GM21360 (cell line): Measurements from ENCODE around the gene TTC28.
"Not testable (repeated sequence)": the region's sequence is repeated elsewhere in the genome, so short reads cannot be mapped to it uniquely, and the experiment has no call there.

Source experiments
- ATAC-seq: cut with Tn5 transposase; IDR thresholded peaks from one replicate; pipeline ENCODE4 v1.9.1; 2021; ENCODE audit warnings: mild to moderate bottlenecking, moderate library complexity; ENCODE audit not compliant: unreplicated experiment

Gene TTC28

GRCh38 chr22:28563636-28564035 is 116.0 kb downstream of the TTC28 start:
- no peak for ATAC-seq

DNA sequence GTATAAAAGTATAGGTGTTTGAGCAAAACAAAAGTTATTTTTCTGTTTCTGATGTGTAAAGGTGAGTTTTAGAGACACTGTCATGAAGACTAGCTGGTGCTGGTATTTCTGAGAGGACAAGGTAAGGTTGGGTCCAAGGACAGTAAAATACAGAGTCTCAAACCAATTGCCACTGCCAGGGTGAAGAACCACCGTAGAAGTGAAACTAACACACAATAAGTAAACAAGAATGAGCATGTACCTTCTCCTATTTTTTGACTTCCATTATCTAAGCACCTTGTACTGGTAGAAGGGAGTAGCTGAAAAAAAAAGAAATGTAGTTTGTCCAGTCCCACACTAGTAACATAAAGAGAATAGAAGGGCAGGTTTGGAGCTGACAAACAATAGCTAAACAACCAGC is 117.3 kb downstream of the TTC28 start:
- ATAC-seq = no peak

GRCh38 chr22:28560743-28561101 is 118.9 kb downstream of the TTC28 start:
- not testable (repeated sequence) for ATAC-seq

DNA sequence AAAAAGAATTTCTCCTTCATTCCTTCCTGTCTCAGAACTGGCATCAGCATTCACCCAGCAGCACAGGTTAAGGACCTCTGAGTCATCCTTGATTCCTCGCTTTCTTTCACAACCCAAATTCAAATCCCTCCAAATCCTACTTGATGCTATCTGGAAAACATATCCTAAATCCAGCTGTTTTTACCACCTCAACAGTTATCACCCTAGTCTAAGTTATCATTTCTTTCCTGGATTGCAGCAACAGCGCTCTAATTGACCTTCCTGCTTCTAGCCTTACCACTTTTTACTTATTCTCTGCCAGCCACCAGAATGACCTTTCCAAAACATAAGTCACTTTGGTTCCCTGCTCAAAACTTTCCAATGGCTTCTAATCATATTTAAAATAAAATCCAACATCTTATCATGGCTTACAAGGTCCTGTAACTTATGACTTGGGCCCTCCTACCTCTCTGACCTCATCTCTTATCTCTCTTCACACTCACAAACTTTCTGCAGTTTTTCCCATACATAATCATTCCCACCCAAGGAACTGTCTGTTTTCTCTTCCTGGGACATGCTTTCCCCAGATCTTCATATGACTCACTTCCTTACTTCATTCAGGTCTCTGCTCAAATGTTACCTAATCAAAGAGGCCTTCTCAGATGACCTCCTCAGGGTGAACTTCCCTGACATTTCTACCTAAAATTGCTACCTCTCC is 119.4 kb downstream of the TTC28 start:
- ATAC-seq = no peak

GRCh38 chr22:28557184-28557583 is 122.5 kb downstream of the TTC28 start:
- no peak for ATAC-seq

DNA sequence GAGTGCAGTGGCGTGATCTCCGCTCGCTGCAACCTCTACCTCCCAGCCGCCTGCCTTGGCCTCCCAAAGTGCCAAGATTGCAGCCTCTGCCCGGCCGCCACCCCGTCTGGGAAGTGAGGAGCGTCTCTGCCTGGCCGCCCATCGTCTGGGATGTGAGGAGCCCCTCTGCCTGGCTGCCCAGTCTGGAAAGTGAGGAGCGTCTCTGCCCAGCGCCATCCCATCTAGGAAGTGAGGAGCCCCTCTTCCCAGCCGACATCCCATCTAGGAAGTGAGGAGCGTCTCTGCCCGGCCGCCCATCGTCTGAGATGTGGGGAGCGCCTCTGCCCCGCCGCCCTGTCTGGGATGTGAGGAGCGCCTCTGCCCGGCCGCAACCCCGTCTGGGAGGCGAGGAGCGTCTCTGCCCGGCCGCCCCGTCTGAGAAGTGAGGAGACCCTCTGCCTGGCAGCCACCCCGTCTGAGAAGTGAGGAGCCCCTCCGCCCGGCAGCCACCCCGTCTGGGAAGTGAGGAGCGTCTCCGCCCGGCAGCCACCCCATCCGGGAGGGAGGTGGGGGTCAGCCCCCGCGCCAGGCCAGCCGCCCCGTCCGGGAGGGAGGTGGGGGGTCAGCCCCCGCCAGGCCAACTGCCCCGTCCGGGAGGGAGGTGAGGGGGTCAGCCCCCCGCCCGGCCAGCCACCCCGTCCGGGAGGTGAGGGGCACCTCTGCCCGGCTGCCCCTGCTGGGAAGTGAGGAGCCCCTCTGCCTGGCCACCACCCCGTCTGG is 126.4 kb downstream of the TTC28 start:
- not testable (repeated sequence) for ATAC-seq

DNA sequence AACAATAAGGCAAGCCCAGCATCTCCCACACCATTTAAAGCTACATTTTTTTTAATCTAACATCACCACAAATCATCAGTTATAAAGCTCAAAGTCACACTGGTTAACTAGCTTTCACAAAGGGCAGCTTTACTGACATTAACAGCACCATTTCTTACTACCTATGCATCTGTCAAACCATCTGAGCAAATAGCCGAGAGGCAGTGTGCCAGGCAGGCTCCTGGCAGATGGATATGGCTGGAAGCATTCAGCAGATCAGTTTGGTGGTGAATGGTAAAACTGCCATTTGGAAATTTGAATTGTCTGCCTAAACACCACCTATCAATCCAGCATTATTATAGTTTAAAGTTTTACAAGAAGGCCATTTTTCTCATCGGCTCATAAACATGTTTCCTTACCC is 131.2 kb downstream of the TTC28 start:
- no peak for ATAC-seq

- ATAC-seq = no peak
Observed at GRCh38 chr22:28547132-28547842, 132.4 kb downstream of the TTC28 start.

GRCh38 chr22:28544431-28544868 is 135.2 kb downstream of the TTC28 start:
- no peak for ATAC-seq

- ATAC-seq = no peak
Observed at GRCh38 chr22:28542980-28543621, 136.5 kb downstream of the TTC28 start.

DNA sequence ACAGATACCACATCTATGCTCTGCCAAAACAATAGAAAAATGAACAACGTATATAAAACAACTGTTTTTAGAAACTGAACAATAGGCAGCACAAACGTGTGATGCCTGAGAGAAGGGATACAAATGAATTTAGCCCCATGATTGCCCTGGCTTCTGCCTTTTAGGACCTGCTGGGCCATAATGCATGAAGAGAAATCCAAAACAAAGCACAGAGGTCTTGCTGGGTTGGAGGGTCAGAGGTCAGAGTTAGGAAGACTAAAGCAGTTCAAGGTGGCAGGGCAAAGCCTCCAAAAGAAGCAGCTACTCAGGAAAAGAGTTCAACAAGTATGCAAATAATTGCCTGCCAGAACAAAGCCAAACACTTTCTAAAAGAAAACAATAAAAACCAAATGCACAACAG is 138.5 kb downstream of the TTC28 start:
- ATAC-seq = no peak

DNA sequence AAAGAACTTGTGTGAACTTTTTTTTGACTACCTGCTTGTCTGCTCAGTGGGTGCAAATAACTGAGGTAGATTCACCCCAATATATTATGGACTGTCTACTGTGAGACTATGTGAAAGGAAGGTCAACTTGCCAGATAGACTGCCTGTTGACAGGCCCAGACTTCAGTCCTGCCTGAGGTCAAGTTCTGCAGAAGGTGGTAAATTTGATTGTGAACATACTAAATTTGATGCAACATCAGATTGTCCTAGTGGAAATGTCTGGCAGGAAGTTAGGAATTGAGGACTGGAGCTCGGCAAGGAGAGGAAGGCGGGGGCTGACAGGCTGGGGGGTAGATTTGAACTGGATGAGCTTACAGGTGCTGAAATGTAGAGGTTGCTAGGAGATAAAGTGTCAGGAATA is 140.7 kb downstream of the TTC28 start:
- ATAC-seq = no peak

DNA sequence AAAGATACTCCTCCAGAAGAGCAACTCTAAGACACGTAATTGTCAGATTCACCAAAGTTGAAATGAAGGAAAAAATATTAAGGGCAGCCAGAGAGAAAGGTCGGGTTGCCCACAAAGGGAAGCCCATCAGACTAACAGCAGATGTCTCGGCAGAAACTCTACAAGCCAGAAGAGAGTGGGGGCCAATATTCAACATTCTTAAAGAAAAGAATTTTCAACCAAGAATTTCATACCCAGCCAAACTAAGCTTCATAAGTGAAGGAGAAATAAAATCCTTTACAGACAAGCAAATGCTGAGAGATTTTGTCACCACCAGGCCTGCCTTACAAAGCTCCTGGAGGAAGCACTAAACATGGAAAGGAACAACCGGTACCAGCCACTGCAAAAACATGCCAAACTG is 149.1 kb downstream of the TTC28 start:
- ATAC-seq = not testable (repeated sequence)

DNA sequence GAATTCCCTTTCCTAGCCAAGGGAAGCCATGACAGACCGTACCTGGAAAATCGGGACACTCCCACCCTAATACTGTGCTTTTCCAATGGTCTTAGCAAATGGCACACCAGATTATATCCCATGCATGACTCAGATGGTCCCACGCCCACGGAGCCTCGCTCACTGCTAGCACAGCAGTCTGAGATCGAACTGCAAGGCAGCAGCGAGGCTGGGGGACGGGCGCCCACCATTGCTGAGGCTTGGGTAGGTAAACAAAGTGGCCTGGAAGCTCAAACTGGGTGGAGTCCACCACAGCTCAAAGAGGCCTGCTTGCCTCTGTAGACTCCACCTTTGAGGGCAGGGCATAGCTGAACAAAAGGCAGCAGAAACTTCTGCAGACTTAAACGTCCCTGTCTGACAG is 150.5 kb downstream of the TTC28 start:
- not testable (repeated sequence) for ATAC-seq

GRCh38 chr22:28521451-28521850 is 158.2 kb downstream of the TTC28 start:
- ATAC-seq = no peak

- no peak for ATAC-seq
Observed at GRCh38 chr22:28514321-28514821, 165.3 kb downstream of the TTC28 start.

DNA sequence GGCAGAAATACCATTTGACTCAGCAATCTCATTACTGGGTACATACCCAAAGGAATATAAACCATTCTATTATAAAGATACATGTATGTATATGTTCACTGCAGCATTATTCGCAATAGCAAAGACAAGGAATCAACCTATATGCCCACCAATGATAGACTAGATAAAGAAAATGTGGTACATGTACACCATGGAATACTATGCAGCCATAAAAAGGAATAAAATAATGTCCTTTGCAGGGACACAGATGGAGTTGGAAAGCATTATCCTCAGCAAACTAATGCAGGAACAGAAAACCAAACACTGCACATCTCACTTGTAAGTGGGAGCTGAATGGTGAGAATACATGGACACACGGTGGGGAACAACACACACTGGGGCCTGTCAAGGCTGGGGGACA is 167.3 kb downstream of the TTC28 start:
- not testable (repeated sequence) for ATAC-seq

DNA sequence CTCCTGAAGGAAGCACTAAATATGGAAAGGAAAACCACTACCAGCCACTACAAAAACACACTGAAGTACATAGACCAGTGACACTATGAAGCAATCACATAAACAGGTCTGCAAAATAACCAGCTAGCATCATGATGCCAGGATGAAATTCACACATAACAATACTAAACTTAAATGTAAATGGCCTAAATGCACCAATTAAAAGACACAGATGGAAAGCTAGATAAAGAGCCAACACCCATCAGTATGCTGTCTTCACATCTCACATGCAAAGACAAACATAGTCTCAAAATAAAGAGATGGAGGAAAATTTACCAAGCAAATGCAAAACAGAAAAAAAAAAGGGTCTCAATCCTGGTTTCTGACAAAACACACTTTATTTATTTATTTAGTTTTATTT is 171.7 kb downstream of the TTC28 start:
- no peak for ATAC-seq

- ATAC-seq = no peak
Observed at GRCh38 chr22:28506150-28506535, 173.5 kb downstream of the TTC28 start.

- ATAC-seq = no peak
Observed at GRCh38 chr22:28505416-28506149, 174.1 kb downstream of the TTC28 start.

- no peak for ATAC-seq
Observed at GRCh38 chr22:28500006-28500405, 179.6 kb downstream of the TTC28 start.
